GM19467 (cell line): Measurements from ENCODE around the gene NFKBIE.

Experiments used
- ATAC-seq: cut with Tn5 transposase; IDR thresholded peaks from one replicate; pipeline ENCODE4 v1.9.1; 2021; ENCODE audit warnings: mild to moderate bottlenecking, moderate library complexity; ENCODE audit not compliant: unreplicated experiment

NFKBIE gene

GRCh38 chr6:44211284-44211683 lies 54.1 kb downstream of the NFKBIE start:
- no peak for ATAC-seq
